Measurements from ENCODE around the gene HCRTR1. TPM values are rescaled to one million over a fixed set of nuclear protein-coding genes. Genes with fewer than 3 reads are reported as not detected.

The HCRTR1 gene
- total and polyA plus RNA-seq, 2 of the 8 experiments (the other 6 are each of a cell fraction or from before 2014, with no cell fraction given), result 0.35 to 0.39 TPM

DNA sequence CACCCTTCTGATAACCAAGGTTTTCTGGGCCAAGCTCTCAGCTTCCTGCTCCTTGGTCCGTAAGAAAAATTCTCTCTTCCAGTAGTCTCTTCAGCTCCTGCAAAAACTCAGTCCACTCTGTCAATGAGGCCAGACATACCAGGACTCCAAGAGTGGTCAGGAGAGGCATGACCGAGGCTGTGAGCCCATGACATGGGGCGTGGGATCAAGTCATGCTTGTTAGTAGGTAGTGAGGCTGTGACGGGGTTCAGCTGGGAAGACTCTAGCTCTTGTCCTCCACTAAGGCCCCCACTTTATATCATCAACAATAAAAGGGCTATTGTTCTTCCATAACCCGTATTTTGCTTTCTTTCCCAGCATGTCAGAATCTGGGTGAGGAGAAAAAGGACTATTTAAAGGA is 10.1 kb upstream of the HCRTR1 start:
- Histone ChIP-seq H3K18ac (ENCODE audit: extremely low read depth, low read length) (no peak overlapping the region), H3K36me3 (ENCODE audit: control insufficient read depth in 2 of 4, insufficient read depth in 4 of 4, low read length in 3 of 4) (no peaks in the 10 kb centered on the region), H4K5ac (ENCODE audit: insufficient read length, low read depth, low read length) (no peak overlapping the region), H3K4me2 (ENCODE audit: insufficient read depth in 1 of 2, low read depth in 2 of 2, low read length in 2 of 2) (no peak overlapping the region), H3K56ac (replicated peaks; ENCODE audit: insufficient read length, low read depth, low read length) (no peak overlapping the region), H4K20me1 (replicated peaks in 1 of 2; ENCODE audit: control insufficient read depth in 1 of 2, insufficient read depth in 2 of 2, low read length in 2 of 2) (no peaks in the 10 kb centered on the region), H3K79me2 (ENCODE audit: control insufficient read depth in 1 of 2, insufficient read depth in 2 of 2, low read length in 2 of 2) (no peaks in the 10 kb centered on the region), H3K79me1 (ENCODE audit: low read depth, low read length) (no peaks in the 10 kb centered on the region), H3K23me2 (ENCODE audit: low read depth, low read length) (no peaks in the 10 kb centered on the region), H3K4me3 (ENCODE audit: extremely low read depth in 1 of 4, insufficient read depth in 2 of 4, low read depth in 3 of 4, low read length in 4 of 4) (no peak overlapping the region), H2AK5ac (ENCODE audit: low read depth, low read length) (no peak overlapping the region), H2BK120ac (replicated peaks; ENCODE audit: low read depth, low read length) (no peak overlapping the region), H3K14ac (ENCODE audit: insufficient read length) (no peak overlapping the region), H3K4me1 (replicated peaks in 1 of 4; ENCODE audit: control insufficient read depth in 3 of 4, insufficient read depth in 4 of 4, low read length in 3 of 4) (no peaks in the 10 kb centered on the region), H4K91ac (replicated peaks; ENCODE audit: insufficient read length, low read length) (no peak overlapping the region), H4K8ac (ENCODE audit: extremely low read depth, insufficient read depth, low read length) (no peak overlapping the region), H3K27ac (ENCODE audit: low read depth, low read length) (no peak overlapping the region), H2AFZ (ENCODE audit: low read length) (no peak overlapping the region), H3K9ac (replicated peaks in 1 of 4; ENCODE audit: extremely low read depth in 1 of 4, low read depth in 3 of 4, low read length in 3 of 4) (no peak overlapping the region), H3K23ac (ENCODE audit: insufficient read length) (no peak overlapping the region), H3K4ac (replicated peaks; ENCODE audit: insufficient read length, low read depth, low read length) (no peak overlapping the region), H2BK15ac (ENCODE audit: low read length) (no peak overlapping the region), H3K27me3 (replicated peaks in 1 of 4; ENCODE audit: control insufficient read depth in 3 of 4, extremely low read depth in 1 of 4, insufficient read depth in 3 of 4, low read length in 3 of 4) (no peaks in the 10 kb centered on the region), H2BK12ac (ENCODE audit: low read depth, low read length) (no peak overlapping the region), H2BK5ac (ENCODE audit: low read depth, low read length) (no peak overlapping the region), H3K9me3 (ENCODE audit: insufficient read depth in 2 of 2, low read depth in 1 of 2, low read length in 1 of 2) (no peaks in the 10 kb centered on the region), H2BK20ac (ENCODE audit: low read length) (no peak overlapping the region)
- no peak for FAIRE-seq
- ChIA-PET CTCF (ENCODE audit: partially characterized antibody) (interaction anchor here (0.6 to 1.7 kb wide), 3 partner anchors 10 to 39 kb away, joined by 3 to 5 read pairs (median 3); partner anchors contain the start of gene HCRTR1), POLR2A (ENCODE audit: partially characterized antibody) (no interaction called here)
- peak in 1 of 2 experiments; percentile 22 for DNase-seq (ENCODE audit: low read depth in 1 of 2, low spot score in 2 of 2)
- 88% methylated on average over 5 of the region's 5 CpGs; no CpG with 5 or more reads in 1 of the 2 experiments for WGBS, 2 experiments (ENCODE audit: extremely low coverage in 1 of 2, insufficient coverage in 1 of 2, insufficient read length in 1 of 2, insufficient replicate concordance in 2 of 2, low coverage in 1 of 2, low lambda C conversion rate in 2 of 2, missing lambda C conversion rate in 1 of 2)
- TF ChIP-seq RFX5 (IDR thresholded peaks at IDR 0.05; ENCODE audit: borderline replicate concordance, low read depth, low read length), result no peak
- TF ChIP-seq JUND (IDR thresholded peaks at IDR 0.05; ENCODE audit: low read length), result no peak
- no peak for TF ChIP-seq GTF2F1 (IDR thresholded peaks at IDR 0.05; ENCODE audit: borderline replicate concordance, low read depth, low read length)
- no peak for TF ChIP-seq PHF8 (conservative IDR thresholded peaks at IDR 0.05; ENCODE audit: low read depth, low read length)
- no peak for TF ChIP-seq SUZ12 (IDR thresholded peaks at IDR 0.05; ENCODE audit: low read length)
- no peak for TF ChIP-seq NRF1 (IDR thresholded peaks at IDR 0.05; ENCODE audit: low read depth, low read length)
- TF ChIP-seq HDAC6 (IDR thresholded peaks at IDR 0.05; ENCODE audit: low read depth, low read length), result no peak
- TF ChIP-seq SP1 (IDR thresholded peaks at IDR 0.05; ENCODE audit: low read depth, low read length), result no peak
- TF ChIP-seq, protein P1, sequence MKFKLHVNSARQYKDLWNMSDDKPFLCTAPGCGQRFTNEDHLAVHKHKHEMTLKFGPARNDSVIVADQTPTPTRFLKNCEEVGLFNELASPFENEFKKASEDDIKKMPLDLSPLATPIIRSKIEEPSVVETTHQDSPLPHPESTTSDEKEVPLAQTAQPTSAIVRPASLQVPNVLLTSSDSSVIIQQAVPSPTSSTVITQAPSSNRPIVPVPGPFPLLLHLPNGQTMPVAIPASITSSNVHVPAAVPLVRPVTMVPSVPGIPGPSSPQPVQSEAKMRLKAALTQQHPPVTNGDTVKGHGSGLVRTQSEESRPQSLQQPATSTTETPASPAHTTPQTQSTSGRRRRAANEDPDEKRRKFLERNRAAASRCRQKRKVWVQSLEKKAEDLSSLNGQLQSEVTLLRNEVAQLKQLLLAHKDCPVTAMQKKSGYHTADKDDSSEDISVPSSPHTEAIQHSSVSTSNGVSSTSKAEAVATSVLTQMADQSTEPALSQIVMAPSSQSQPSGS (IDR thresholded peaks at IDR 0.05; ENCODE audit: low read length), result no peak
- TF ChIP-seq RAD21 (IDR thresholded peaks at IDR 0.05 in 1 of 2, conservative IDR thresholded peaks at IDR 0.05 in 1 of 2; ENCODE audit: low read depth in 2 of 2, low read length in 2 of 2), result no peak
- TF ChIP-seq TAF7 (optimal IDR thresholded peaks at IDR 0.05; ENCODE audit: borderline replicate concordance, low read depth, low read length), result no peak
- no peak for TF ChIP-seq CHD2 (IDR thresholded peaks at IDR 0.05; ENCODE audit: low read length)
- no peak for TF ChIP-seq SRF (IDR thresholded peaks at IDR 0.05; ENCODE audit: low read depth, low read length)
- TF ChIP-seq POLR2A (IDR thresholded peaks at IDR 0.05; ENCODE audit: control extremely low read depth in 1 of 2, low read depth in 2 of 2, low read length in 2 of 2), result no peak
